ENCODE measurements around the gene FCN1. TPM values are rescaled to one million over a fixed set of nuclear protein-coding genes. Genes with fewer than 3 reads are reported as not detected.

The FCN1 gene
- polyA plus RNA-seq, 12 donors: 2.0 to 25.6 (median 2.9) TPM; not detected in 2

DNA sequence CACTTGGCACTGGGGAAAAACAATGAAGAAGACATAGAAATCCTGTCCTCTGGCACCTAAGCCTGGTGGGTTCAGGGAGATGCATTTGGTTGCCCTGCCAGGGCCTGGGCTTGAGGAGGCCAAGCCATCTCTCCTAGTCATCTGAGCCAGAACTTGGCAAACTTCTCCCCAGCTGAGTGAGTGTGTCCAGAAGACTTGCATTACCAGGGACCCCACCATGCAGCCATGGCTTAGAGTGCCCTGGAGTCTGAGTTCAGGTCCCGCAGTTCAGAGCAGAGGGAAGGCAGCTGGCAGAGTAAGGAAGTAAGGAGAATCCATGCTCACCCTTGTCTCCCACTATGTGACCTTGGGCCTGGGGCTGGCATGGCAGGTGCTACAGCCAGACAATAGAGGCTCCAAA, 37.4 kb upstream of the FCN1 start:
- no peak for DNase-seq

DNA sequence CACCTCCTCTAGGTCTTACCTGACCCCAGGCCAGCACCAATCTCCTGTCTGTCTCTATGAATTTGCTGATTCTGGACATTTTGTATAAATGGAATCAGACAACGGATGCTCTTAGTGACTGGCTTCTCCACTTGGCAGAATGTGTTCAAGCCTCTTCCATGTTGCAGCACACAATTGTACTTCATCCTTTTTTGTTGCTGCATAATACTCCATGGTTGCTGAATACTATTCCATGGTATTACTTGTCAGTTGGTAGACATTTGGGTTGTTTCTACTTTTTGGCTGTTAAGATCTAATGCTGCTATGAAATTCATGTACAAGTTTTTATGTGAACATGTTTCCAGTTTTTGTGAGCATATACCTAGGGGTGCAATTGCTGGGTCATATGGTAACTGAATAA, 34.3 kb upstream of the FCN1 start:
- no peak for DNase-seq

DNA sequence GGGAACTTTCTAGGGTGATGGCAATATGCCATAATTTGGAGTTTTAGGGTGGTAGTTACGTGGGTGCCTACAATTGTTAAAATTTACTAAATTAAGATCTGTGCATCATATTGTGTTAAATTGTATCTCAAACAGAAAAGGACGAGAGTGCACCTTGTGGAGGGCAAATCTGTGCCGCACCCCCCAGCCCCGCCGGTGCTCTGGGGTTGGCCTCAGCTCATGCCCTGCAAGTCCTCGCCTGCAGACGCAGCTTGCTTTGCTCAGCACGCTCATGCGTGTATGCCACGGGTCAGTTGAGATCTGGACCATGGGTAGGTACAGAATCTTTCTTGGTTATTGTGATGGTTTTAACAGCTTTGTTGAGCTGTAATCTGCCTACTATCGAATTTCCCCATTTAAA, 33.7 kb upstream of the FCN1 start:
- no peak for DNase-seq

DNA sequence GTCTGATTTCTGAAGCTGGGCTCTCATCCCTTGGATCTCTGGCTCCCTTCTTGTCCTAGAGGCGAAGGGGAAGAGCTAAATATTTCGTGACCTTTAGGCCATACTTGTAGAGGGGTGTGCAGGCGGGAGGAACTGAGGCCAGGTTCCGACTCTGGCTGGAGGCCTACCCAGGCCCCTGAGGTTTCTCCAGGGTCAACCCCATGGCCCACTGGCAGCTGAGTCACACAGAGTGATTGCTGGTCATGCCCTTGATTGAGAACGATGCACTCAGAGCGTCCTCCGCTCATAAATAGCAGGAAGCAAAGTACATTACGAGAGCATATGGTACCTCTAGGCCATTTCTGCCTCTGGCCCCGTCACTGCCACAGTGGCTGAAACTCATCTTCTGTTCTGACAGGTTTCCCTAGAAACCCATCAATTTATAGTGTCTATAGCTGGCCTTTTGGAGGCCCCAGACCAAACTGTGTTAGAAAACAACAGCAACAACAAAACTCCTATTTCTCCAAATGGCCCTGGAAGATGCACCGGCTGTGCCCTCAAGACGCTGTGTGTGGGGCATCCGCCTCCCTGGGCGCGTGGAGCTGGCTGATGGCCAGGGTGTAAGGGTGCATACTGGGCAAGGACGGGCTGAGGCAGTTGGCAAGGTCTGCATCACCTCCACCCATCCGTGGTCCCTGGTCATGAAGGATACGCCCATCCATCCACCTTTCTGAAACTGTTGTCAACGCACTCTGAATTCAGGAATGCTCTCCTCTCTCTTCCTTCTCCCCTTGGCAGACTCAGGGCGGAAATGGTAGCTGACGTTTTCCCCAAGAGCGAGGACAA, 32.9 kb upstream of the FCN1 start:
- DNase-seq: no peak

DNA sequence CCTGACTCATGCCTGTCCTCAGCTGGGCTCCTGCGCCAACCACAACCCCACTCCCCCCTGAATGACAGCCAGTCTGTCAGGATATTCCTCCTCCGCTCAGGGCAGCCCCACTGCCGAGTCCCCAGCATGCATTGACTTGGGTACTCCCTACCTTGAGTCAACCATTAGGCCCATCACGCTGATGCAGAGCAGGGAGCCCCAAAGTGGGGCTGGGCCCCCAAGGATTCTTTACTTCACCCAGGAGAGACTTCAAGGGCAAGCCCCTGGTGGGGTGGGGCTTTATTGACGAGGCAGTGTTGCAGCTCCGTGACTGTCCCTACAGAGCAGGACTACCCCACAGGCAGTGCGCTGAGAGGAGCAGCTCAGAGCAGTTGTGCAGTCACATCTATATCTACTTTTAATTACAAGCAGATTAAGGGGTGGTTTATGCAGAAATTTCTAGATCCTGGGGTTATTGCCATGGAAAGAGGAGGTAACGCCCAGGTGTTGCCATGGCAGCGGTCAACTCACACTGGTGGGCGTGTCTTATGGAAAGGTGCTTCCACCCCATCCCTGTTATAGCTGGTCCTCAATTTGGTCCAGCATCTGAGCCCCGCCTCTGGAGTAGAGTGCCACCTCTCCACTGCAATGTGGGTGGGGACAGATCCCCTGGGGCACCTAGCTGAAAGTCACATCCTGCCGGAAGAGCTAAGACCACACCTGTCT, 32.1 kb upstream of the FCN1 start:
- DNase-seq: no peak

DNA sequence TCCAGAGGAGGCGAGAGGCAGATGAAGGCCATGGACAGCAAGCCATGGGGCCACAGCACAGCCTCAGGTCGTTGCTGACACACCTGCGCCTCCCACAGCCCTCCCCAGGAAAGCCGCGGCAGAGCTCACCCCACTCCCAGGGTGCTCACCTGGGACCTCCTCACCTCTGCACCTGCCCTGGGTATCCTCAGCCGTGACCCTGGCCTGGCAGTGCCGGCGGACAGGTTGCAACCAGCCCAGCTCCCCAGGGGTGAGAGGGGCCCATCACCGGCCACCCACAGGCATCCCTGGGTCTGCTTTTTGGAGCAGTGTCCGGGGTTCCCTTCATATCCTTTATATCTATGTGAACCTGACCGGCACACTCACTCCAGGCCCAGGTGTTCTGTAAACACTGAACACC, 30.4 kb upstream of the FCN1 start:
- no peak for DNase-seq

DNA sequence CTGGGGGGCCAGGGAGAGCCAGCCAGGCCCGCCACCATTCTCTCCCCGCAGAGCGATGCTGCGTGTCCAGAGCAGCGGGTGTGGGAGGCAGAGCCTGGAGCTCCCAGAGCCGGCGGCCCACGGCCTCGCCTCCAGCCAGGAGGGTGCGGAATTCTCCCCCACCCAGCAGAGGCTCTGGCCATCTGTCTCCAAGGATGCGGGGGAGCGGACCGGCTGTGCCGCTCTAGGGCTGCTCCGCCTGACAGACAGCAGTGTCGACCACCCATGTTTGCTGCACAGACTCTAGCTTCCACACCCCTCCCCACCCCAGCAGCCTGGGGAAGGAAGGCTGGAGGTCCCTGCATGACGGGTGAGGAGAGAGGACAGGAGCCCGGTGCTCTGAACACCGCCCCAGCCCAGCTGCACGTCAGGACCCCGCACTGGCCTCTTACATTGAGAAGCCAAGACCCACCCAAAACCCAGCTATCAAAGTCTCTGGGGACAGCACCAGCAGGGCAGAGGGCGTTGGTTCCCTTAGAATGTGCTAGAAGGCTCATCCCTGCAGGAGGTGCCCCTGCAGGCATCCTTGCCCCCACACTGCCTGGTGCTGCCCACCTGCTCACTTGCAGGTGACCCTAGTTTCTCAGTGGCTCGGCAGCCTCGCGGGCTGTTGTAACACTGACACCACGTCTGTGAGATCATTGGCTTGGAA, 29.7 kb upstream of the FCN1 start:
- DNase-seq: no peak

DNA sequence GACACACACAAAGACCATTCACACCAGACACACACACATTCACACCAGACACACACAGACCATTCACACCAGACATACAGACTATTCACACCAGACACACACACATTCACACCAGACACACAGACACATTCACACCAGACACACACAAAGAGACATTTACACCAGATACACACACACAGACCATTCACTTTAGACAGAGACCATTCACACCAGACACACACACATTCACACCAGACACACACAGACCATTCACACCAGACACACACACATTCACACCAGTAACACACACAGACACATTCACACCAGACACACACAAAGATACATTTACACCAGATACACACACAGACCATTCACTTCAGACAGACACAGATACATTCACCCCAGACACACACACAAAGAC, 29.0 kb upstream of the FCN1 start:
- no peak for DNase-seq

DNA sequence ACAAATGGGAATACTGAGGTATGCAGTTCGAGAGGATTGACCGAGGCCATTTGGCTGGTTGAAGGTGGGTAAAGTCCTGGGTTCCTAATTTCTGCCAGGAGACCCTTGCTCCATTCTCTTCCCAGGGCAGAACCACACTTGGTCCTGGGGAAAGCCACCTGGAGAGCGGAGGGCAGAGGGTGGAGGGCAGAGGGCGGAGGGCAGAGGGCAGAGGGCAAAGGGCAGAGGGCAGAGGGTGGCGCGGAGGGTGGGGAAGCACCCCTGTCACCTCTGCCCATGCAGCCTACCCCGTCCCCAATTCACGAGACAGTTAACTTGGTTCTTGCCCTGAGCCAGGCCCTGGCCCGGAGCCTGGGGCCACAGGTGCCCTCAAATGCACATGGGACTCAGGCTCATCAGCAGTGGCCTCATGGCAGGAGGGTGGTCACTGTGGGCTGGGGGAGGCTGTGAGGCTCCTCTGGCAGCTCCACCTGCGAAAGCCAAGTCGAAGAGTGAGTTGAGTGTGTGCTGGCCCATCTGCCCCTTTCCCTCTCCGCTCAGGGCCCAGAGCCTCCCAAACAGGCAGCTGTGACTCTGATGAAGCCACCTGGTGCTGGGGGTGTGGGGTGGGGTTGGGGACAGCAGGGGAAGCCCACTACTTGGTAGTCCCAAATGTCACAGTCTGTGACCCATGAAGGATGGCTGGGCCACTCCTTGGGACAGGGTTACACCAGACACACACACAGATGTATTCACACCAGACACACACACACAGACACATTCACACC, 28.0 kb upstream of the FCN1 start:
- DNase-seq: no peak

DNA sequence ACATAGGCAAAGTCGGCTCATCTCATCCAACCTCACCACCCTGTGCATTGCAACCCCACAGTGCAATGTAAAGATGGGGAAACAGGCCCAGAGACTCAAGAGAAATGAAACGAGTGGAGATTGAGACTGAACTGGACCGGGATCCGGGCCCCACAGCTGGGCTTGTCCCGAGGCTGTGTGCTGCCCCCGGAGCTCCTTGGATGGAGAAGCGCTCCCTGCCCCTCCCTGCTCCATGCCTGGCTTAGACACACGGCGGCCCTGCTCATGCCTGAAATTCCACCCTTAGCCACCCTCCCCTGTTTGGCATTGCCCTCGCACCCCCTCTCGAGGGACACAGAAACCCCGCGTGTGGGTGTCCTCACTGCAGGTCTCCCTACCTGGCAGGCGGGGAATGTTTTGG, 27.2 kb upstream of the FCN1 start:
- no peak for DNase-seq

DNA sequence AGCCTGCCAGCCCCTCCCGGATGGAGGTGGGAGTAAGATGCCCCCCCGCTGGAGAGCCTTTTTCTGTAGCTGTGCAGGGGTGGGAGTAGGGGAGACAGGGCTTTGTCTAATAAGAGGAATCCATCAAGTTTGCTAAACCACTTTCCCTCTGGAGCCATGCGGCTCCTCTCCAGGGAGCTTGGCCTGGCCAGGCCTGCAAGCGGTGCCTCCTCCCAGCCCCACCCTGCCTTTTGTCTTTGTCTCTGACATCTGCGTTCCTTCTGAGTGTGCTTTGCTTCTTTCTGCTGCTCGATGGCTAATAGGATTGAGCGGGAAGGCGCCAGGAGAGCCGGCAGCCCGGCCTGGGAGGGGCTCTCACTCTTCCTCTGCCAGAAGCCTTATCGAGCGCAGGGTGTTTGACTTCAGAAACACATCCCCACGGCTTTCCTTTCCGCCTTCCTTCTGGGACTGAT, 26.7 kb upstream of the FCN1 start:
- DNase-seq: no peak

DNA sequence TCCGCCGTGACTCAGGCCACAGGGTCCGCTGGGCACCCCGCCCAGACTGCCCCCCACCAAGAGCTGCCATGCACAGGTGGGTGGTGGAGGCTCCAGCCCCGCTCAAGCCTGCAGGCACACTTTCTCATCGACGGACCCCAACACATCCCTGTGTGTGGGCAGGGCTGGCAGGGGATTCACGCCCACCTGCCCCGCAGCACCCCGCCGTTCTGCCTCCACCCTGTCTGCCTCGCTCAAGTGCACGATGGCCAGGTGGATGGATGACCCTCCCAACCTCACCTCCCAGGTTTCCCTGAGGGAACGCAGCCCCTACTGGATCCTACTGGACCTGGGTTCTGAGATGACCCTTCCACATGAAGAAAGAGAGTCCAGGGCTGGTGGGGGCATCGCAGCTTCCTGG, 26.1 kb upstream of the FCN1 start:
- no peak for DNase-seq

DNA sequence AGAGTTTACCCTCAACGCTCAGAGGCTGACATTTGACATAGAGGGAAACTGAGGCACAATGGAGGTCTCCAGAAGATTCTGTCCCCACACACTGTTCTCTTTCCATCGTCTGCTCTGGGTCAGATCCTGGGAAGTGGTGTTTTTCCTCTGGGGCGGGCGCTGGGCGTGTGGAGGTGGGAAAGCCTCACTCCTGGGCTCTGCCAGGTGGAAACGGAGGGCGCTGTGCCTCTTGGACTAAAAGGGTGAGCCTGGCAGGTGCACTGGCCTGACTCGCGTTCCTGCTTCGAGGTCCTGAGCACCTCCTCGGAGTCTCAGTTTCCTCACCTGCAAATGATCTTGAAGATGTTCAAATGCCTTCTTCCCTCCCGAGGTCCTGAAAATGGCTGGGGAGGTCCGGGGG, 25.7 kb upstream of the FCN1 start:
- no peak for DNase-seq

DNA sequence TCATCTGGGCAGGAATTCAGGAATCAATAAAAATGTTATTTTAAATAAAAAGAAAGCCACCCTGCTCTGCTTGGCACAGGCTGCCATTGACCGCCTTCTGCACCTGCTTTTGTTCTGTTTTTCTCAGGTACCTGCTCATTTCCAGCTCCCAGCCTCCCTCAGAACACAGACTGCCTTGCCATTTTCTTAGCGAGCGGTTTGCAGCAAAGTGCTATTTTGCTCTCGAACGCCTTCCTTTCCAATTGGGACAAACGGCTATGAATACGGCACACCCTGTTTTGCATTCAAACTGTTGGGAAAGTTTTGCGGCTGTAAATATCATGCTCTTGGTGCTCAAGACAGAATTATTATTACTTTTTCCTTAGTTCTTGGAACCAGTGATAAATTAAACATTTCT, 25.1 kb upstream of the FCN1 start:
- DNase-seq: no peak

DNA sequence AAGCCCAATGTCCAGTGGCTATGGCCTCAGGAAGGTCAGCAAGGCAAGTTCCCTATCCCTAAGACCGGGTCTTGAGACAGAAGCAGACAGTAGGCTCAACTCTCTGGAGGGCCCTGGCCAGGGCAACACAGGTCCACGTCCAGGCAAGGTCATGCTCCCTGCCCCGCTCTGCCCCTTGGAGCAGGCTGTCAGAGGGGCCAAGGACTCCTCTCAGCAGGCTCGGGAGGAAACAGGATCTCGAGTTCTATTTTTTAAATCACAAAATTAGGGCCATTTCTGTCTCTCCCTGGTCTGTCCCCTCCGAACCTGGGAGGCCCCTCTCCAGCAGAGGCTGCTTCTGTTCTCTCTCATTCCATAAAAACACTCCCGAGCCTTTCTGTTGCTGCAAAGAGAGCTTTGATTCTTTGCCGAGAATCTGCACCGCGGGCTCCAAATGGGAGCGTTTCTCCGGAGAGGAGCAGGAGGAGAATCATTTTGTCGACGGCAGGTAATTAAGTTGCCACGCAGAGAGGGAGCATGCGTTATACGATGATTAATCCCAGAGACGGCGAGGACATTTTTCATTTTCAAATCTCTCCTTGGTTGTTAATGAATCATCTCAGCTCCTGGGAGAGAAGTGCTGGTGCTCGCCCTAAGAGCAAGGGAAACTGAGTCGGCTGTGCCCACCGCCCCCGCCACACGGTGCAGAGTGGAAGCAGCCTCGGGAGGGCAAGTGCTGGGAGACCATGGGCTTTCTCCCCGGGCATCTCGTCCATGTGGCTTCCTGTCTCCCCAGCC, 24.5 kb upstream of the FCN1 start:
- DNase-seq: no peak

DNA sequence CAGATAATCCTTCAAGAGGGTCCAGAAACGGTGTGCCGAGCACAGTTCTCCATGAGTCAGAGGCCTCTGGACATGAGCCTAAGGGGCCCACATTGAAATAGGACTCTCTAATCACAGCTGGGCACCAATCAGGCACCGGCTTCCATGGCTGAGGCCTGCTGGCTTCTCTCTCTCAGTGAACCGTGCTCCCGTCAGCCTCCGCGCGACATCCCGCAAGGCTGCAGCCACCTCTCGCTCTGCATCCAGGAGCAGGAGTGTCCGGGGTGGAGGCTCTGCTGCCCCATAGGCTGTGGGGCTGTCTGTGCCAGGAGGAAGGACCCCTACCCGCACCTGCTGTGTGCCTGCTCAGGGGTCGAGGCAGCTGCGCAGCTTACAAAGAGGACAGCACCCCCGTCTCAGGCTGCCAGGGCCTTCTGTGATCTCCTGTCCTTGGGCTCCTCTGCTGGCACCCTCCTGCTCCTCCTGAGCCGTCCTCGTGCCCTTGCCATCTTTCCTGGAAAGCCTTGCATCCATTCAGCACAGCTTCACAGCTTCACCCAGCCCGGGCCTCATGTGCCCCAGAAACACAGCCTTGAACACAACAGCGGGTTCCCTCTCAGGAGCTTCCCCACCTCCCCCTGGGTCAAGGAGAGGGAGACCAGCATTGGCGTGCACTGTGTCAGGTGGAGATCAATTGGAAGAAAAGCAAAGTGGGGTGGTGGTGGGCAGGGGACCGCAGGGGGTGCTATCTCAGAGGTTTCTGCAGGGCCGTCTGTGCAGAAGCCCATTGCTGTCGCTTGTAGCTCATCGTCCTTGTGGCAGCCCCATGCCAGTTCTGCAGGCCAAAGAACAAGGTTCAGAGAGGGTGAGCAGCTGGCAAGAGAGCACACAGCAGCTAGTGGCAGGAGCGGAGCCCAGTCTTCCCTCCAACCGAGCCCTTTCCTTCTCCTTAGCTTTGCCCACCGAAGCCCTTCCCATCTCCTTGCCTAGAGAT, 22.8 kb upstream of the FCN1 start:
- DNase-seq: no peak

DNA sequence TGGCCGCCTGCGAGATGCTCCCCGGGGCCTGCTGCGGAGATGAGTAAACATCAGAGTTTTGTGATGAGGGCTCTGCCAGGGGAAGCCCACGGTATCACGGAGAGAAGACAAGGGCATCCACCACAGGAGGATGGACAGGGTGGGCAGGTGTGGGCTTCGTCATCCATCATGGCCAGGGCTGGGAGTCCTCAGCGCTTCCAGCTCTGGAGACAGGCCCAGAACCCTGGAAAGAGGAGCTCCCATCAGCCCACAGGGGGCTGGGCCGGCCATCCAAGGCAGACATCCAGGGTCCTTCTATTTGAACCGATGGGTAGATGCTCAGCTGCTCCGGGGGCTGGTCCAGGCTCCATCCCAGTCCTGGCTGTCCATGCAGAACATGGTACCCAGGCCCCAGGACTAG, 22.1 kb upstream of the FCN1 start:
- no peak for DNase-seq

DNA sequence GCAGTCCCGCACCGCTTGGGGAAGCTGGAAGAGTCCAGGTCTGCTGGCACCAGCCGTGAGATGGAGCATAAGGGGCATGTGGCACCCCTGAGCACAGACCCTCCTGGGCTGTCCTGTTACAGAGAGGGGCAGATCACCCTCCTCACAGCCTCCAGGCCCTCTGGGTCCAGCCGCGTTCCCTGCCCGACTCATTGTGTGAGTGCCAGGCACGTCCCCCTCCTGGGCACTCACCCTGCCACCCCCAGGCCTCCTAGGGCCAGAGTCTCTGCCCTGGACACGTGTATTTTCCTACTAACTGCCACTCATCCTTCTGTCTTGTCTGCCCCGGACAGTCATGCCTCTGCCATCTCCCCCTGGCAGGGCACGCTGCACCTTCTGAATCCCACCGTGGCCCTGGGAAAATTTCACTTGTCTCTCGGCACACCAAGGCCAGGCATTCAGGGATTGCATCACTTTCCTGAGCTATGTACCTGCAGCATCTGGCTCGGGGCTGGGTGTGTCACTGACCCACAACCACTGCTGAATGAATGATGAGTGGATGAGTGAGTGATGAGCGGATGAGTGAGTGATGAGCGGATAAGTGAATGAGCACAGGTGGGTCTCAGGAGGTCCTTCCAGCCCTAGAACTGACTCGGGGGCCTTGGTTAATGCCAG, 21.5 kb upstream of the FCN1 start:
- no peak for DNase-seq

DNA sequence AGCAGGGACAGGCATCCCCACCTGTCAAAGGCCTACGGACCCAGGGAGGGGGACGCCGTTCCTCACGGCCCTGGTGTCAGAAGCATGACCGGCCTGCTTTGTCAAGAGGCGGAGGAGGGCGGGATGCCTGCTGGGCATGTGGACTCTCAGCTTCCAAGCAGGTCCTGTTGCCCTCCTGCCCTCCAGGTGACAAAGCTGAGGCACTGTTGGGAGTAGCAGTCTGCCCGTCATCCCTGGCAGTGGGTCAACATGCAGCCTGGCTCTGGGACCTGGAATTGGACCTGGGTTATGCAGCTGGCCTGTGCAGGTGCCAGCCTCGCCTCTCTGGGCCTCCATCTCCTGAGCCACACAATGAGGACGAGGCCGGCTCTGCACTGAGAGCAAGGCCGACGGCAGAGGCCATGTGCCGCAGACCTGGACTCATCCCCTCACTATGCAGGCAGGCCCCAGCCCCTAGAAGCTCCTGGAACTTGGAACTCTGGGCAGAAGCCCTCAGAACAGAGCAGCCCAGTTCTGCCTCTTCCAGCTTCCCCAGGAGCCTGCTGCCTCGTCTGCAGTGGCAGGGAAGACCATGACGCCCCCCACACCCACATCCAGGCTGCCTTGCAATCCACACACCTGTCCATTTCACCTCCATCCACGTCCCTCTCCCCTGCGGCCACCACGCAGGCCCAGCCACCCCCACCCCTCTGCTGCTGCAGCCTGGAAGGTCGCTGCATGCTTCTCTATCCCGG, 20.8 kb upstream of the FCN1 start:
- no peak for DNase-seq
